PC-9 (cell line): ENCODE results near the gene NAT9.

Experiments used
- EZH2 ChIP-seq: fragments of 200-600 bp; sonication (generic); IDR thresholded peaks from 2 replicates; pipeline ENCODE4 v1.8.0; 2017; ENCODE audit warnings: antibody characterized with exemption, low read depth
- TF ChIP-seq, protein P1 (sequence below): fragments of 200-600 bp; sonication (generic); conservative IDR thresholded peaks from 2 replicates; pipeline ENCODE4 v1.6.1; 2017; ENCODE audit warnings: mixed run types, antibody characterized with exemption, mild to moderate bottlenecking, moderate library complexity

DNA sequence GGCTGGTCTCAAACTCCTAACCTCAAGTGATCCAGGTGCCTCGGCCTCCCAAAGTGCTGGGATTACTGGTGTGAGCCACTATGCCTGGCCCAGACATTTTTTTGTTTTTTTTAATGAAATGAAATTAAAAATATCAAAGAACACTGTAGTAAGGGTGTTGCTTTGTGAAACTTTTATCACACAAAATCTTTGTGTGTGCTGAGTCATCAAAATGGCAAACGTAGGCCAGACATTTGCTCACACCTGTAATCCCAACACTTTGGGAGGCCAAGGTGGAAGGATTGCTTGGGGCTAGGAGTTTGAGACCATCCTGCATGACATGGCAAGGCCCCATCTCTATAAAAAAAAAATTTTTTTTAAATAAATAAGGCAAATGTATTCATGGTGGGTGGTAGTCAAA is 9.7 kb downstream of the NAT9 start:
- TF ChIP-seq, protein P1, sequence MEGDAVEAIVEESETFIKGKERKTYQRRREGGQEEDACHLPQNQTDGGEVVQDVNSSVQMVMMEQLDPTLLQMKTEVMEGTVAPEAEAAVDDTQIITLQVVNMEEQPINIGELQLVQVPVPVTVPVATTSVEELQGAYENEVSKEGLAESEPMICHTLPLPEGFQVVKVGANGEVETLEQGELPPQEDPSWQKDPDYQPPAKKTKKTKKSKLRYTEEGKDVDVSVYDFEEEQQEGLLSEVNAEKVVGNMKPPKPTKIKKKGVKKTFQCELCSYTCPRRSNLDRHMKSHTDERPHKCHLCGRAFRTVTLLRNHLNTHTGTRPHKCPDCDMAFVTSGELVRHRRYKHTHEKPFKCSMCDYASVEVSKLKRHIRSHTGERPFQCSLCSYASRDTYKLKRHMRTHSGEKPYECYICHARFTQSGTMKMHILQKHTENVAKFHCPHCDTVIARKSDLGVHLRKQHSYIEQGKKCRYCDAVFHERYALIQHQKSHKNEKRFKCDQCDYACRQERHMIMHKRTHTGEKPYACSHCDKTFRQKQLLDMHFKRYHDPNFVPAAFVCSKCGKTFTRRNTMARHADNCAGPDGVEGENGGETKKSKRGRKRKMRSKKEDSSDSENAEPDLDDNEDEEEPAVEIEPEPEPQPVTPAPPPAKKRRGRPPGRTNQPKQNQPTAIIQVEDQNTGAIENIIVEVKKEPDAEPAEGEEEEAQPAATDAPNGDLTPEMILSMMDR: no peak
- TF ChIP-seq EZH2: no peak
